Astrocyte of the spinal cord (primary cell): Measurements from ENCODE around the gene COL26A1.
"Not testable (repeated sequence)": the region's sequence is repeated elsewhere in the genome, so short reads cannot be mapped to it uniquely, and the experiment has no call there.

Experiments
- DNase-seq: peaks from one replicate; pipeline ENCODE4 v3.0.0; 2011; ENCODE audit warnings: low read depth, low spot score
- H3K4me3 ChIP-seq: 2 replicates; pipeline ENCODE4 v1.5.1; 2011; ENCODE audit warnings: low read depth, mild to moderate bottlenecking, low read length, moderate library complexity
- in situ Hi-C: cut with HindIII; loops from 2 replicates; pipeline ENCODE4 v1.10.0; 2017; ENCODE audit warnings: low sequenced_read_pairs
- TF ChIP-seq, protein P1 (sequence below): IDR thresholded peaks from 2 replicates; pipeline ENCODE4 v1.5.1; 2012; ENCODE audit warnings: low read depth, mild to moderate bottlenecking, low read length, inconsistent platforms

The COL26A1 gene

DNA sequence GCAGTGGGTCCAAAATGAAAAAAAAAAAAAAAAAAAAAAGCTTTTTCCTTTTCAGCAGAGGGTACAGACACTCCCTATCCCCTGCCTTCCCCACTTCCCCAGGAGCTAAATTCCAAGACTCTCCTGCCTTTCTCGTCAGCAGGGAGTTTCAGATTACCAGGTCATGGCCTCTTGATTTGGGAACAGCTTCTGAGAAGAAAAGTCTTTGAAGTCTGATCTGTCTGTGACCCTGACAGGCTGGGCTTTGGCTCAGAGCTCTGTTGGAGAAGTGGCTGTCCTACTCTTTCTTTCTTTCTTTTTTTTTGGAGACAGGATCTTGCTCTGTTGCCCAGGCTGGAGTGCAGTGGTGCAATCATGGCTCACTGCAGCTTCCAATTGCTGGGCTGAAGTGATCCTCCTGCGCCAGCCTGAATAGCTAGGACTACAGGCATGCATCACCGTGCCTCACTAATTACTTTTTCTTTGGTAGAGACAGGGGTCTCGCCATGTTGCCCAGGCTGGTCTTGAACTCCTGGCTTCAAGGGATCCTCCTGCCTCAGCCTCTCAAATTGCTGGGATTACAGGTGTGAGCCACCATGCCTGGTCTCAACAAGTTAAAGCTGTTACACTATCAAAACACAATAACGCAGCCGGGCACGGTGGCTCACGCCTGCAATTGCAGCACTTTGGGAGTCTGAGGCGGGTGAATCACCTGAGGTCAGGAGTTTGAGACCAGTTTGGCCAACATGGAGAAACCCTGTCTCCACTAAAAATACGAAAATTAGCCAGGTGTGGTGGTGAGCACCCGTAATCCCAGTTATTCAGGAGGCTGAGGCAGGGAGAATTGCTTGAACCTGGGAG, 59.9 kb downstream of the COL26A1 start:
- no peak overlapping the region for H3K4me3 ChIP-seq
- TF ChIP-seq, protein P1, sequence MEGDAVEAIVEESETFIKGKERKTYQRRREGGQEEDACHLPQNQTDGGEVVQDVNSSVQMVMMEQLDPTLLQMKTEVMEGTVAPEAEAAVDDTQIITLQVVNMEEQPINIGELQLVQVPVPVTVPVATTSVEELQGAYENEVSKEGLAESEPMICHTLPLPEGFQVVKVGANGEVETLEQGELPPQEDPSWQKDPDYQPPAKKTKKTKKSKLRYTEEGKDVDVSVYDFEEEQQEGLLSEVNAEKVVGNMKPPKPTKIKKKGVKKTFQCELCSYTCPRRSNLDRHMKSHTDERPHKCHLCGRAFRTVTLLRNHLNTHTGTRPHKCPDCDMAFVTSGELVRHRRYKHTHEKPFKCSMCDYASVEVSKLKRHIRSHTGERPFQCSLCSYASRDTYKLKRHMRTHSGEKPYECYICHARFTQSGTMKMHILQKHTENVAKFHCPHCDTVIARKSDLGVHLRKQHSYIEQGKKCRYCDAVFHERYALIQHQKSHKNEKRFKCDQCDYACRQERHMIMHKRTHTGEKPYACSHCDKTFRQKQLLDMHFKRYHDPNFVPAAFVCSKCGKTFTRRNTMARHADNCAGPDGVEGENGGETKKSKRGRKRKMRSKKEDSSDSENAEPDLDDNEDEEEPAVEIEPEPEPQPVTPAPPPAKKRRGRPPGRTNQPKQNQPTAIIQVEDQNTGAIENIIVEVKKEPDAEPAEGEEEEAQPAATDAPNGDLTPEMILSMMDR, result no peak
- in situ Hi-C loops, result no loop called here
- no peak for DNase-seq

DNA sequence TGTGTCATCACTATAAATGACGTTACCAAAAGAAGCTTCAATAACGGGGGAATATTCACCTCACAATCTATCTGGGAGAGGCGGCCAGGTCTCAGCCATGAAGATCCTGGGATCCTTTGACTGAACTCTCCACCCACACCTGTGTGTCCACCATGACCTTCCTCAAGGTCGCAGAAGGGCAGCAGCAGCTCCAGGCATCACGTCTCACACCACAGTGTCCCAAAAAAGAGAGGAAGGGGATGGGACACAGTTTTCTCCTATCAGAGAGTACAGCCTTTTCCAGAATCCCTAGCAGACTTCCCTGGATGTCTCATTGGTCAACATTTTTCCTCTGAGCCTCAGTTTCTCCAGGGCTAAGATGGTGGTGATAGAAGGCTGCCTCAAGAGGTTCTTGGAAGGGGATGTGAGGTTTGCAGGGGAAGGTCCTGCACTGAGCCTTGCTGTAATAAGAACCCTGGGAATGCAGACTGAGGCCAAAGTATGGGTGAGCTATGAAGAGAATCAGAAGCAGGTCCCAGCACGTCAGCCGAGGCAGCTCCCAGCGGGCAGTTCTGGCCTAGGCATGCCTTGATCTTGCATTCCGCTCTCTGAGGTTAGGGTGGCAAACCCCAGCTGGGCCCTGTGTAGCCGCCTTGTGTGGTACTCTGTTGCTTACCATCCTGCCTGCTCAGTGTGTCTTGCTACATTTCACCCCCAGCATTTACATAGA, 63.8 kb downstream of the COL26A1 start:
- DNase-seq, result no peak
- TF ChIP-seq, protein P1, result no peak
- in situ Hi-C loops, result no loop called here
- H3K4me3 ChIP-seq, result no peak overlapping the region

DNA sequence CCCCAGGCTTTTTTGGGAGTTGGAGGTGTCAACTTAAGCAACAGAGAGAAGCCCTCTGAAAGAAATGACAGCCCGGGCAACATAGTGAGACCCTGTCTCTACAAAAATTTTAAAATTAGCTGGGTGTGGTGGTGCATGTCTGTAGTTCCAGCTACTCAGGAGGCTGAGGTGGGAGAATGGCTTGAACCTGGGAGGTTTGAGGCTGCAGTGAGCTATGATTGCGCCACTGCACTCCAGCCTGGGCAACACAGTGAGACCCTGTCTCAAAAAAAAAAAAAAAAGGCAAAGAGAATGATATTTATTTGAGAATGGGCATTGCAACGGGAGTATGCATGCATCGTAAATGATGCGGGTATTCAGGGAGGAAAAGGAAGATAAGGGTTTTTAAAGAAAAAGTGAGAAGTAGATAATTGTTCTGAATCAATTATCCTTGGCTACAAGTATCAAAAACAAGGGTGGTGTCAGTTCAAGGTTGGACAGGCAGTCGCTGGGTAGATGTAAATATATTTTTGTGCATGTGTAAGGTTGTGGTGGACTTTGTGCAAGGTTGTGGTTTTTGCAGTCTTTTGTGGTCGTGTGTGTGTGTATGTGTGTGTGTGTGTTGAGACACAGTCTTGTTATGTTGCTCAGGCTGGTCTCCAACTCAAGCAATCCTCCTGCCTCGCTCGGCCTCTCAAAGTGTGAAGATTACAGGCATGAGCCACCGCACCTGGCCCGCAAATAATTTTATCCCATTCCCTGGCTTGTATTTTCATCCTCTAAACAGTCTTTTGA, 65.6 kb downstream of the COL26A1 start:
- in situ Hi-C loops, result no loop called here
- H3K4me3 ChIP-seq, result no peak overlapping the region
- DNase-seq, result no peak
- TF ChIP-seq, protein P1, result no peak

DNA sequence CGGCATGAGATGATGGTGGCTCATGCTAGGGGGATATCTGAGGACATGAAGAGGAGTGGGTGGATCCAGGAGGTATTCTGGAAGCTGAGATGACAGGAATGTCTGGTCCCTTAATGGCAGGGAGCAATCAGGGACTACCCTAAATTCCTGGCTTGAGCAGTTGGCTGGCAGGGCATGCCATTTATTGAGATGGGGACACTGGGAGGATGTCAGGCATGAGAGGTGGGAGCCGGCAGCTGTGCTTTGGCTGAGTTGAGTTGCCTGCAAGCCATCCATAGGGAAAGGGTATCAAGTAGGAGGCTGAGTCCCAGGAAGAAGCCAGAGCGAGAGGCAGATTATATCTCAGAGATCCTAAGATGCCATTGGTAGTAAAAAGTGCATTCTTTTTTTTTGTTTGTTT, 69.6 kb downstream of the COL26A1 start:
- TF ChIP-seq, protein P1, result no peak
- in situ Hi-C loops, result no loop called here
- no peak overlapping the region for H3K4me3 ChIP-seq
- no peak for DNase-seq

DNA sequence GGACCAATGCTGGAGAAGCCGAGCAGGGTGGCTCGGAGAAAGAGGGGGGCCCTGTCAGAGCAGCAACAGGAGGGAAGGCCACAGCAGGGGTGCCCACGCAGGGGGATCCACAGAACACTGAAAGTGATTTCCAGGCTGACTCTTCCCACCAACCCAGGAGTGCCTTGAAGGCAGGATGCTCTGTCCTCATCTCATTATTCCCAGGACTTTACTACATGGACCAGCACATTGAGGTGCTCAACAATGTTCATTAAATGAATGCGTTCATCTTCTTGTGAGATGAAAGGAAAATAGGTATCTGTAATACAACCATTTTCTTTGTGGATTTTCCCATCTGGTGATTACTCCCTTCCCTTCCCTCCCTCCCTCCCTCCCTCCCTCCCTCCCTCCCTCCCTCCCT, 71.0 kb downstream of the COL26A1 start:
- TF ChIP-seq, protein P1, result no peak
- no peak for DNase-seq
- H3K4me3 ChIP-seq, result no peak overlapping the region
- in situ Hi-C loops, result no loop called here

DNA sequence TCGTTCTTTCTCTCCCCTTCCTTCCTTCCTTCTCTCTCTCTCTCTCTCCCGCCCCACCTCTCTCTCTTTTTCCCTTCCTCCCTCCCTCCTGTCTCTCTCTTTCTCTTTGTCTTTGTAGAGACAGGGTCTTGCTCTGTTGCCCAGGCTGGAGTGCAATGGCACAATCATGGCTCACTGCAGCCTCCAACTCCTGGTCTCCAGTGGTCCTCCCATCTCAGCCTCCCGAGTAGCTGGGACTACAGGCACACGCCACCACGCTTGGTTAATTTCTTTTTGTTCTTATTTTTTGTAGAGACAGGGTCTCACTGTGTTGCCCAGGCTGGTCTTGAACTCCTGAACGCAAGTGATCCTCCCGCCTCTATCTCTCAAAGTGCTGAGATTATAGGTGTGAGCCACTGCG, 71.5 kb downstream of the COL26A1 start:
- DNase-seq, H3K4me3 ChIP-seq, in situ Hi-C loops: not testable (repeated sequence)
